ENCODE measurements around the gene DNAJC3. TPM values are rescaled to one million over a fixed set of nuclear protein-coding genes. Genes with fewer than 3 reads are reported as not detected.

DNAJC3 gene
- total and polyA plus RNA-seq, 9 of the 15 experiments (the other 6 are each of a cell fraction or from before 2014, with no cell fraction given) = 7.8 to 21.8 (median 10.4) TPM

- TF ChIP-seq ATF6 (CRISPR knock-in tag; IDR thresholded peaks at IDR 0.05) = peak; percentile 84; the same call in 1 of the 2 replicates
- TF ChIP-seq TEAD4 (IDR thresholded peaks at IDR 0.05; ENCODE audit: low read length) = peak; percentile 16; the same call in 1 of the 2 replicates
- no peak for TF ChIP-seq TEAD4 (CRISPR knock-in tag; IDR thresholded peaks at IDR 0.05; ENCODE audit: borderline replicate concordance)
- TF ChIP-seq FOXP4 (CRISPR knock-in tag; IDR thresholded peaks at IDR 0.05; ENCODE audit: borderline replicate concordance) = no peak
- peak; percentile 99 for TF ChIP-seq POLR2G (IDR thresholded peaks at IDR 0.05; ENCODE audit: low read depth, low read length)
- no peak for TF ChIP-seq HBP1 (CRISPR knock-in tag; IDR thresholded peaks at IDR 0.05)
- no peak for TF ChIP-seq GTF2A2 (tag; IDR thresholded peaks at IDR 0.05)
- TF ChIP-seq POLR2B (IDR thresholded peaks at IDR 0.05; ENCODE audit: low read depth, partially characterized antibody) = peak; percentile 63
- no peak for TF ChIP-seq ZNF175 (CRISPR knock-in tag; IDR thresholded peaks at IDR 0.05; ENCODE audit: low read depth)
- TF ChIP-seq TBP (optimal IDR thresholded peaks at IDR 0.05; ENCODE audit: low read depth, low read length) = peak; percentile 79
- peak; percentile 77 to 82 for TF ChIP-seq E2F6 (IDR thresholded peaks at IDR 0.05; ENCODE audit: borderline replicate concordance in 1 of 2, extremely low read depth in 1 of 2, insufficient read depth in 1 of 2, insufficient read length in 1 of 2, low read depth in 1 of 2, low read length in 1 of 2, poor library complexity in 1 of 2, severe bottlenecking in 1 of 2)
- TF ChIP-seq GATA2 (CRISPR knock-in tag; IDR thresholded peaks at IDR 0.05) = 0 out of 2 replicates have a peak, but pooled peaks have one; percentile 24
- no peak for TF ChIP-seq PHB2 (IDR thresholded peaks at IDR 0.05; ENCODE audit: low read depth)
- no peak for TF ChIP-seq BACH1 (tag; IDR thresholded peaks at IDR 0.05)
- peak; percentile 99 for TF ChIP-seq RBFOX2 (IDR thresholded peaks at IDR 0.05; ENCODE audit: low read depth, low read length)
- no peak for TF ChIP-seq MYBL2 (IDR thresholded peaks at IDR 0.05; ENCODE audit: low read depth)
- no peak for TF ChIP-seq MYBL2 (CRISPR knock-in tag; IDR thresholded peaks at IDR 0.05; ENCODE audit: borderline replicate concordance)
- TF ChIP-seq L3MBTL2 (IDR thresholded peaks at IDR 0.05) = peak; percentile 95
Observed at GRCh38 chr13:95676762-95677563, at the start of gene DNAJC3 (continued).

Measured in K562 (cell line).